Astrocyte (in vitro differentiated cells and primary cell): Measurements from ENCODE around the gene IL12RB2.

ENCODE experiments used
- EZH2 ChIP-seq: IDR thresholded peaks from 2 replicates; pipeline ENCODE4 v1.6.1; 2012; ENCODE audit warnings: mild to moderate bottlenecking, low read length, inconsistent platforms; ENCODE audit not compliant: insufficient read depth
- TF ChIP-seq, protein P1 (sequence below): IDR thresholded peaks from 2 replicates; pipeline ENCODE4 v1.5.1; 2011; ENCODE audit warnings: low read depth, mild to moderate bottlenecking, inconsistent platforms, low read length, moderate library complexity; ENCODE audit not compliant: insufficient read depth

DNA sequence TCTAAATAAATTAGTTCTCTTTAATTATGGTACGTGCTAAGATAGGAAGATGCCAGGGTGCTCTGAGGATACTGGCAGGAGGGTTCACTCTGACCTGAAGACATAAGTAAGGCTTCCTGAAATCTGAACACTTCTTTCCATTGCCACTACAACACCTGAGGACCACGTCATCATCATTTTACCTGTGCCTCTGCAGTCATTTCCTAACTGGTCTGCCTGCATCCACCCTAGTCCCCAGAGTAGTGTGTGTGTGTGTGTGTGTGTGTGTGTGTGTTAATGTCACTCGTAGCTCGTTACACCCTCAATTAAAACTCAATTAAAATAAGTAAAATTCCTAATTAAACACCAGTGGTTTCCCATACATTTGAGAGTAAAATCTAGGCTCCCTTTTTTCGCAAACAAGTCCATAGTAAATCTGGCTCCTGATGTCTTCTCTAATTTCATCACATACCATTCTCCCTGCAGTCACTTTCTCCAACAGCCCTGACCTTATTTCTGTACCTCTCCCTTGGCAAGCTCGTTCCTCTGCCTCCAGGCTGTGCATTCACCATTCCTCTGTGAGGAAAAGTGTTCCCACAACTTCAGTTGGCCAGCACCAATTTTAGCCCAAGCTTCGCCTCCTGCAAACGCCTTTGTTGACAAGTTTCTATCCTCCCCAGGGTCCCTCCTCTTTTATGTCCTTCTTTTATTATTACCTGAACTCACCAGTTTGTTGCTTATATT, 8.7 kb downstream of the IL12RB2 start:
- TF ChIP-seq EZH2 = no peak
- TF ChIP-seq, protein P1, sequence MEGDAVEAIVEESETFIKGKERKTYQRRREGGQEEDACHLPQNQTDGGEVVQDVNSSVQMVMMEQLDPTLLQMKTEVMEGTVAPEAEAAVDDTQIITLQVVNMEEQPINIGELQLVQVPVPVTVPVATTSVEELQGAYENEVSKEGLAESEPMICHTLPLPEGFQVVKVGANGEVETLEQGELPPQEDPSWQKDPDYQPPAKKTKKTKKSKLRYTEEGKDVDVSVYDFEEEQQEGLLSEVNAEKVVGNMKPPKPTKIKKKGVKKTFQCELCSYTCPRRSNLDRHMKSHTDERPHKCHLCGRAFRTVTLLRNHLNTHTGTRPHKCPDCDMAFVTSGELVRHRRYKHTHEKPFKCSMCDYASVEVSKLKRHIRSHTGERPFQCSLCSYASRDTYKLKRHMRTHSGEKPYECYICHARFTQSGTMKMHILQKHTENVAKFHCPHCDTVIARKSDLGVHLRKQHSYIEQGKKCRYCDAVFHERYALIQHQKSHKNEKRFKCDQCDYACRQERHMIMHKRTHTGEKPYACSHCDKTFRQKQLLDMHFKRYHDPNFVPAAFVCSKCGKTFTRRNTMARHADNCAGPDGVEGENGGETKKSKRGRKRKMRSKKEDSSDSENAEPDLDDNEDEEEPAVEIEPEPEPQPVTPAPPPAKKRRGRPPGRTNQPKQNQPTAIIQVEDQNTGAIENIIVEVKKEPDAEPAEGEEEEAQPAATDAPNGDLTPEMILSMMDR = no peak
